Testis (tissue), 3 donors: ENCODE data around the gene WDR53. TPM values are rescaled to one million over a fixed set of nuclear protein-coding genes. Genes with fewer than 3 reads are reported as not detected.
A peak's percentile ranks its signal among the peaks of the same experiment; 100 is the strongest.

ENCODE experiments used
- DNase-seq: peaks from one replicate; pipeline ENCODE4 v3.0.0-alpha.2; 2019
- H3K27ac ChIP-seq, 2 donors: fragments of 200-600 bp; sonication (generic); one replicate each; pipeline ENCODE4 v1.5.1; 2019
- H3K27me3 ChIP-seq: fragments of 200-600 bp; sonication (generic); one replicate; pipeline ENCODE4 v1.5.1; 2019
- H3K36me3 ChIP-seq: fragments of 200-600 bp; sonication (generic); one replicate; pipeline ENCODE4 v1.5.1; 2017; ENCODE audit warnings: low read depth; ENCODE audit errors: missing control alignments
- H3K4me1 ChIP-seq: fragments of 200-600 bp; sonication (generic); one replicate; pipeline ENCODE4 v1.5.1; 2019
- H3K4me3 ChIP-seq, 2 donors: fragments of 200-600 bp; sonication (generic); one replicate each; pipeline ENCODE4 v1.5.1; 2017 to 2019
- H3K9me3 ChIP-seq: fragments of 200-600 bp; sonication (generic); one replicate; pipeline ENCODE4 v1.5.1; 2017
- POLR2A ChIP-seq: fragments of 450-650 bp; IDR thresholded peaks from one replicate; pipeline ENCODE4 v1.6.1; 2017; ENCODE audit warnings: antibody characterized with exemption, mild to moderate bottlenecking, moderate library complexity
- WGBS, 2 donors: methylation state at CpG; one replicate each; pipeline ENCODE4 v1.1.5; 2018; 5-methylcytosine and 5-hydroxymethylcytosine counted together
- intact Hi-C: fragments of 100-400 bp; cut with DNase I; formaldehyde crosslinking; loops from one replicate; pipeline ENCODE4 v1.15.1; 2023; ENCODE audit warnings: low total_unique reads
- polyA plus RNA-seq: library from polyadenylated mRNA; stranded (reverse); fragments of 350-450 nt; fragmentation: Illumina TruSeq; extraction: RNeasy Lipid Tissue Mini Kit (QIAGEN cat#74804); gene quantifications from one replicate; pipeline ENCODE4 v1.2.3, GENCODE V29; 2014; ENCODE audit warnings: low read depth, low replicate concordance; ENCODE audit not compliant: insufficient read depth
- total RNA-seq, 2 donors: library from RNA; depleted of rRNA; stranded (reverse); fragments of >200 nt; gene quantifications; one replicate each; pipeline ENCODE4 v1.2.3, GENCODE V29; 2016
- TF ChIP-seq, protein P1 (sequence below), 3 experiments: fragments of 450-650 bp in 2 of 3; fragments of 200-600 bp in 1 of 3; sonication (generic) in 1 of 3; IDR thresholded peaks; one replicate each; pipeline ENCODE4 v1.5.1; 2016 to 2019; ENCODE audit warnings: antibody characterized with exemption in 3 of 3, mild to moderate bottlenecking in 2 of 3, moderate library complexity in 1 of 3

WDR53 gene
- total and polyA plus RNA-seq, 3 donors from 2014 or later, result 25.8 to 140 (median 38.6) TPM

DNA sequence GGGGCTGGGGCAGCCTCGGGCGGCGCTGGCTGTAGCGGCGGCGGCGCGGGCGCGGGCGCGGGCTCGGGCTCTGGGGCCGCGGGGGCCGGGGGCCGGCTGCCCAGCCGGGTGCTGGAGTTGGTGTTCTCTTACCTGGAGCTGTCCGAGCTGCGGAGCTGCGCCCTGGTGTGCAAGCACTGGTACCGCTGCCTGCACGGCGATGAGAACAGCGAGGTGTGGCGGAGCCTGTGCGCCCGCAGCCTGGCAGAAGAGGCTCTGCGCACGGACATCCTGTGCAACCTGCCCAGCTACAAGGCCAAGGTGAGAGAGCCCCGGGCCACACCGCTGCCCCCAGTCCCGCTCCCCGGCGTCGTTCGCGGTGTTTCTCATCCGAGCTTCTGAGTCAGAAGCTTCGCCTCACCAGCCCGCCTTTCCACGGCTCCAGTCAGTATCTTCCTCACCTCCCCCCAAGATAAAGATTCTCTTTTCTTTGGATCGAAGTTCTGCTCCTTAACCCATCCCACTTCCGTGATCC lies 706 bp upstream of the WDR53 start:
- Histone ChIP-seq H3K27me3 (no peaks in the 10 kb centered on the region), H3K4me3 (peak overlapping the region; percentile 78), H3K9me3 (no peaks in the 10 kb centered on the region), H3K36me3 (no peaks in the 10 kb centered on the region), H3K4me1 (peaks cover 11% of the 10 kb centered on the region), H3K27ac (peak overlapping the region in 1 of 2 donors; percentile 85)
- DNase-seq, result peak; percentile 48
- WGBS, 2 donors, result 0% methylated on average over 17 to 36 of the region's 44 CpGs
- intact Hi-C loops, result no loop called here
- TF ChIP-seq, protein P1, sequence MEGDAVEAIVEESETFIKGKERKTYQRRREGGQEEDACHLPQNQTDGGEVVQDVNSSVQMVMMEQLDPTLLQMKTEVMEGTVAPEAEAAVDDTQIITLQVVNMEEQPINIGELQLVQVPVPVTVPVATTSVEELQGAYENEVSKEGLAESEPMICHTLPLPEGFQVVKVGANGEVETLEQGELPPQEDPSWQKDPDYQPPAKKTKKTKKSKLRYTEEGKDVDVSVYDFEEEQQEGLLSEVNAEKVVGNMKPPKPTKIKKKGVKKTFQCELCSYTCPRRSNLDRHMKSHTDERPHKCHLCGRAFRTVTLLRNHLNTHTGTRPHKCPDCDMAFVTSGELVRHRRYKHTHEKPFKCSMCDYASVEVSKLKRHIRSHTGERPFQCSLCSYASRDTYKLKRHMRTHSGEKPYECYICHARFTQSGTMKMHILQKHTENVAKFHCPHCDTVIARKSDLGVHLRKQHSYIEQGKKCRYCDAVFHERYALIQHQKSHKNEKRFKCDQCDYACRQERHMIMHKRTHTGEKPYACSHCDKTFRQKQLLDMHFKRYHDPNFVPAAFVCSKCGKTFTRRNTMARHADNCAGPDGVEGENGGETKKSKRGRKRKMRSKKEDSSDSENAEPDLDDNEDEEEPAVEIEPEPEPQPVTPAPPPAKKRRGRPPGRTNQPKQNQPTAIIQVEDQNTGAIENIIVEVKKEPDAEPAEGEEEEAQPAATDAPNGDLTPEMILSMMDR (IDR thresholded peaks at IDR 0.05), result no peak
- TF ChIP-seq POLR2A, result no peak

DNA sequence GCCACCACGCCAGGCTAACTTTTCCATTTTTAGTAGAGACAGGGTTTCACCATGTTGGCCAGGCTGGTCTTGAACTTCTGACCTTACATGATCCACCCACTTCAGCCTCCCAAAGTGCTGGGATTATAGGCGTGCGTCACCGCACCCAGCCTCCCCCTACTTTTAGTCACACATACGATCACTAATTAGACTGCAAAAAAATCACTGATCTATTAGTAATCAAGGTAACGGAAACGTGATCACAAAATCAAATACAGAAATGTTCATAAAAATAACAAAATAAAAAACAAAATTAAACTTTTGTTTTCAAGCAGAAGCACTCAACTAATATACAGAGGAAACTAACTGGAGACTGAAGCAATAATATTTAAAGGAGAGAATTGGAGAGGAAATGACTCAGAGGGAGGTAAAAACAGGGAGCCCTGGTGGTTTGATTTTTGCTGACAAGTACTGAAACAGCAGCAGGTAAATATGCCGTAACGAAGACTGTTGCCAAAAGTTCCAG lies 4.6 kb downstream of the WDR53 start:
- TF ChIP-seq, protein P1 (IDR thresholded peaks at IDR 0.05), result no peak
- TF ChIP-seq POLR2A, result no peak
- Histone ChIP-seq H3K36me3 (no peaks in the 10 kb centered on the region), H3K4me1 (peaks cover 6% of the 10 kb centered on the region), H3K27ac (no peak overlapping the region), H3K9me3 (no peaks in the 10 kb centered on the region), H3K27me3 (no peaks in the 10 kb centered on the region), H3K4me3 (no peak overlapping the region)
- intact Hi-C loops, result no loop called here
- no peak for DNase-seq
- WGBS, 2 donors, result 92 to 95% methylated on average over 9 of the region's 9 CpGs

DNA sequence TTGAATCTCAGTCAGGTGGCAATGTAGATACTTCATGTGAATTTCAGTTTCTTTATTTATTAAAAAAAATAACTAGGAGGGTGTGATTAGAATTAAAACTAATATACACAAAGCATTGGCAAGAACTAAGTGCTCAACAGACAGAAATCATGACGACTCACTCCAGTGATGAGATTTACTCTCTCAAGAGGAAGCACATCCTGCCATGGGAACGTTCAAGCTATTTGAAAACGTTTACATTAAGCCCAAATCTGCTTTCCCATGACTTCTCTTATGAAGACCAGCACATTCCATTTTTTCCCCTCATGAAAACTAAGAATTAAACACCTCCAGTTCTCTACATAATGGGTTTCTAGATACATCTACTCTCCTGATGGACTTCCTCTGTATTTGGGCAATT lies 8.5 kb downstream of the WDR53 start:
- no peak overlapping the region for H3K4me3 ChIP-seq
- no peaks in the 10 kb centered on the region for H3K4me1 ChIP-seq
- no peak overlapping the region for H3K27ac ChIP-seq
- intact Hi-C loops, result no loop called here
- TF ChIP-seq, protein P1 (IDR thresholded peaks at IDR 0.05), result no peak
- no peak for TF ChIP-seq POLR2A
- WGBS, 2 donors, result 70 to 77% methylated on average over 3 of the region's 3 CpGs
- H3K36me3 ChIP-seq, result no peaks in the 10 kb centered on the region
- DNase-seq, result no peak
- no peaks in the 10 kb centered on the region for H3K27me3 ChIP-seq
- no peaks in the 10 kb centered on the region for H3K9me3 ChIP-seq

DNA sequence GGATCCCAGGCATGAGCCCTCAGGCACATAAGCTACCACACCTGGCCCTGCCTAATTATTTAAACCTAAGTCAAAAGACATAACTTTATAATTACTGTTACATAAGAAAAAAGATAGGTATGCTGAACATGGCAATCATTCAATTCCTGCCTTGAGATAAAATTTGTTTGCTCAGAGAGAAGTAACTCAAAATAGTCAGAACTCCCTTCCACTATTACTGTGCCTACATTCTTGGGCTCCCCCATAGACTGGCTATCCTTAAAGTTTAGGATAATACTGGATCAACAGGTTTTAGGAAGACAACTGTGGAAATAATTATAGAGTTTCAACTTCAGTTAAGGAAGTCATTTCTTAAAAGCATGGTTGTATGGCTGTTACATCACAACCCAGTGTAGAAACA lies 9.9 kb downstream of the WDR53 start:
- H3K27me3 ChIP-seq, result no peaks in the 10 kb centered on the region
- TF ChIP-seq POLR2A, result no peak
- TF ChIP-seq, protein P1 (IDR thresholded peaks at IDR 0.05), result no peak
- no peaks in the 10 kb centered on the region for H3K36me3 ChIP-seq
- no peaks in the 10 kb centered on the region for H3K9me3 ChIP-seq
- no peaks in the 10 kb centered on the region for H3K4me1 ChIP-seq
- no peak overlapping the region for H3K4me3 ChIP-seq
- no peak for DNase-seq
- intact Hi-C loops, result no loop called here
- H3K27ac ChIP-seq, result no peak overlapping the region

DNA sequence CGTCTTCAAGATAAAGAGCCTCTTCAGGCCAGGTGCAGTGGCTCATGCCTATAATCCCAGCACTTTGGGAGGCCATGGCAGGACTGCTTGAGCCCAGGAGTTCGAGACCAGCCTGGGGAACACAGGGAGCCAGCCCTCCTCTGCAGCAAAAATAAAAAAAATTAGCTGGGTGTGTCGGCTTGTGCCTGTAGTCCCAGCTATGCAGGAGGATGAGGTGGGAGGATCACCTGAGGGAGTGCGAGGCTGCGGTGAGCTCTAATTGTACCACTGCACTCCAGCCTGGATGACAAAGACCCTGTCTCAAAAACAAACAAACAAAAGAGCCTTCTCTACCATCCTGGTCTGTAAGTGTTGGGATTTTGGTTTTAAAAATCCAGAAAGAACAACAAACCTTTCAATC lies 11.1 kb downstream of the WDR53 start:
- H3K9me3 ChIP-seq, result no peaks in the 10 kb centered on the region
- no peaks in the 10 kb centered on the region for H3K4me1 ChIP-seq
- 85 to 88% methylated on average over 5 of the region's 5 CpGs for WGBS, 2 donors
- intact Hi-C loops, result no loop called here
- no peaks in the 10 kb centered on the region for H3K36me3 ChIP-seq
- no peak for TF ChIP-seq POLR2A
- TF ChIP-seq, protein P1 (IDR thresholded peaks at IDR 0.05), result no peak
- no peak overlapping the region for H3K27ac ChIP-seq
- no peaks in the 10 kb centered on the region for H3K27me3 ChIP-seq
- no peak overlapping the region for H3K4me3 ChIP-seq
- no peak for DNase-seq
